Caco-2 (cell line): ENCODE data around the gene BCL2L2. TPM values are rescaled to one million over a fixed set of nuclear protein-coding genes. Genes with fewer than 3 reads are reported as not detected.

Experiments used
- BruUV-seq: library from RNA; stranded (reverse); fragments of 400-500 nt; replicated peaks from 2 replicates; lab custom pipeline; 2021; lab: Mats Ljungman, UMichigan
- CTCF ChIA-PET: fragments of 300-600 bp; sonication (Branson Sonifier 250); formaldehyde crosslinking; loops from one replicate; lab custom pipeline; 2022; ENCODE audit warnings: antibody characterized with exemption; lab: Charles Lee
- POLR2A ChIA-PET: fragments of 300-600 bp; sonication (Branson Sonifier 250); formaldehyde crosslinking; loops from one replicate; lab custom pipeline; 2022; ENCODE audit warnings: antibody characterized with exemption; lab: Charles Lee
- DNase-seq, 2 experiments: peaks; one replicate each; pipeline versions ENCODE4 v3.0.0 to v3.0.0-alpha.2; 2020 to 2022
- H3K27me3 ChIP-seq: replicated peaks from 2 replicates; pipeline ENCODE4 v1.6.0; 2011; ENCODE audit warnings: low read length; ENCODE audit not compliant: control insufficient read depth, insufficient read depth
- H3K36me3 ChIP-seq: 2 replicates; pipeline ENCODE4 v1.5.1; 2011; ENCODE audit warnings: low read length; ENCODE audit not compliant: control insufficient read depth, insufficient read depth
- H3K4me1 ChIP-seq: fragments of 250-450 bp; sonication (Bioruptor Pico); 2 replicates; pipeline ENCODE4 v1.5.1; 2020; ENCODE audit warnings: mild to moderate bottlenecking
- H3K4me3 ChIP-seq: 2 replicates; pipeline ENCODE4 v1.5.1; 2011; ENCODE audit warnings: low read depth, mild to moderate bottlenecking, control low read depth, low read length
- H3K9me3 ChIP-seq: fragments of 250-450 bp; sonication (Bioruptor Pico); 2 replicates; pipeline ENCODE4 v1.5.1; 2020; ENCODE audit warnings: mild to moderate bottlenecking, moderate library complexity
- H3K27ac Mint-ChIP-seq: one replicate; pipeline ENCODE4 v1.8.0; 2022; ENCODE audit warnings: mixed read lengths; ENCODE audit not compliant: unreplicated experiment
- H3K27me3 Mint-ChIP-seq: one replicate; pipeline ENCODE4 v1.8.0; 2022; ENCODE audit warnings: mixed read lengths; ENCODE audit not compliant: insufficient read depth, unreplicated experiment
- H3K36me3 Mint-ChIP-seq: one replicate; pipeline ENCODE4 v1.8.0; 2022; ENCODE audit warnings: mild to moderate bottlenecking, mixed read lengths; ENCODE audit not compliant: insufficient read depth, unreplicated experiment
- H3K4me1 Mint-ChIP-seq: one replicate; pipeline ENCODE4 v1.8.0; 2022; ENCODE audit warnings: low read depth, mixed read lengths; ENCODE audit not compliant: unreplicated experiment
- H3K4me3 Mint-ChIP-seq: one replicate; pipeline ENCODE4 v1.8.0; 2022; ENCODE audit warnings: mild to moderate bottlenecking, moderate library complexity, mixed read lengths; ENCODE audit not compliant: unreplicated experiment
- H3K9me3 Mint-ChIP-seq: one replicate; pipeline ENCODE4 v1.8.0; 2022; ENCODE audit warnings: mixed read lengths; ENCODE audit not compliant: unreplicated experiment
- CTCF ChIP-seq, 2 experiments: fragments of 200-600 bp in 1 of 2; IDR thresholded peaks; 1 replicate in 1 of 2; 2 replicates in 1 of 2; pipeline versions ENCODE4 v1.5.1 to v1.8.0; 2011 to 2022; ENCODE audit warnings: antibody characterized with exemption in 1 of 2, control low read depth in 1 of 2, inconsistent platforms in 1 of 2, low read depth in 1 of 2, low read length in 1 of 2, mild to moderate bottlenecking in 1 of 2, moderate library complexity in 1 of 2; ENCODE audit not compliant: insufficient read depth in 1 of 2, severe bottlenecking in 1 of 2, unreplicated experiment in 1 of 2
- intact Hi-C: fragments of 100-400 bp; cut with micrococcal nuclease; formaldehyde crosslinking; loops from one replicate; pipeline ENCODE4 v1.10.0; 2022; ENCODE audit not compliant: unreplicated experiment
- total RNA-seq: library from RNA; stranded (reverse); gene quantifications from 2 replicates; pipeline ENCODE4 v1.2.3, GENCODE V29; 2022

The BCL2L2 gene
- total RNA-seq, 1 experiment from 2014 or later = 20.8 TPM

GRCh38 chr14:23351681-23352505, 45.3 kb downstream of the BCL2L2 start:
- intact Hi-C loops = loop anchor here (2.0 kb wide), 1 partner anchor 29 kb away; no protein-coding TSS in a partner anchor
- Mint-ChIP-seq H3K27ac (no peak overlapping the region), H3K9me3 (no peaks in the 10 kb centered on the region), H3K4me3 (peak overlapping the region; percentile 71), H3K4me1 (peaks cover 6% of the 10 kb centered on the region), H3K36me3 (no peaks in the 10 kb centered on the region), H3K27me3 (peaks cover 17% of the 10 kb centered on the region)
- Histone ChIP-seq H3K27me3 (no peaks in the 10 kb centered on the region), H3K36me3 (no peaks in the 10 kb centered on the region), H3K9me3 (no peaks in the 10 kb centered on the region), H3K4me3 (peak overlapping the region; percentile 53), H3K4me1 (0 out of 2 replicates have a peak, but pooled peaks cover 3% of the 10 kb centered on the region)
- ChIA-PET POLR2A (interaction anchor here (0.6 to 1.1 kb wide), 3 partner anchors 30 to 114 kb away, joined by 3 to 8 read pairs (median 3); partner anchors contain the start of genes PABPN1 and RNF212B), CTCF (interaction anchor here (0.6 to 1.2 kb wide), 5 partner anchors 9 to 31 kb away, joined by 3 to 6 read pairs (median 3); partner anchors contain the start of gene PABPN1)
- no TSS peak for BruUV-seq
- DNase-seq = no peak
- TF ChIP-seq CTCF (IDR thresholded peaks at IDR 0.05; ENCODE audit: insufficient read depth in 1 of 2, low read depth in 1 of 2, low read length in 1 of 2, severe bottlenecking in 1 of 2, unreplicated experiment in 1 of 2) = no peak

GRCh38 chr14:23352506-23353432, 46.1 kb downstream of the BCL2L2 start, which contains the start of gene SLC22A17:
TSS of gene SLC22A17 (minus strand) at chr14:23352887.
- peak within 1 kb of the TSS; percentile 71 for H3K4me3 Mint-ChIP-seq
- CTCF ChIA-PET = interaction anchor here (0.6 to 1.2 kb wide), 6 partner anchors 9 to 31 kb away, joined by 3 to 6 read pairs (median 3); partner anchors contain the start of gene PABPN1

More at GRCh38 chr14:23352506-23353432, 46.1 kb downstream of the BCL2L2 start, which contains the start of gene SLC22A17:
- Histone ChIP-seq H3K4me1 (0 out of 2 replicates have a peak, but pooled peaks cover 3% of the 10 kb centered on the region), H3K36me3 (no peaks in the 10 kb centered on the region), H3K4me3 (peak within 1 kb of the TSS; percentile 53), H3K9me3 (no peaks in the 10 kb centered on the region), H3K27me3 (no peaks in the 10 kb centered on the region)
- Mint-ChIP-seq H3K9me3 (no peaks in the 10 kb centered on the region), H3K27me3 (peaks cover 17% of the 10 kb centered on the region), H3K36me3 (no peaks in the 10 kb centered on the region), H3K4me1 (peaks cover 6% of the 10 kb centered on the region), H3K27ac (no peak within 1 kb of the TSS)
- intact Hi-C loops = loop anchor here (2.0 kb wide), 1 partner anchor 28 kb away; no protein-coding TSS in a partner anchor
- no TSS peak for BruUV-seq
- TF ChIP-seq CTCF (IDR thresholded peaks at IDR 0.05; ENCODE audit: insufficient read depth in 1 of 2, low read depth in 1 of 2, low read length in 1 of 2, severe bottlenecking in 1 of 2, unreplicated experiment in 1 of 2) = no peak
- POLR2A ChIA-PET = interaction anchor here (0.6 to 1.1 kb wide), 4 partner anchors 26 to 115 kb away, joined by 3 to 8 read pairs (median 4); partner anchors contain the start of genes PABPN1 and RNF212B
- peak; percentile 67 to 73 for DNase-seq
